GM19328 (cell line): Measurements from ENCODE around the gene ATG5.

Source experiments
- ATAC-seq: cut with Tn5 transposase; IDR thresholded peaks from one replicate; pipeline ENCODE4 v1.9.1; 2021; ENCODE audit warnings: mild to moderate bottlenecking, moderate library complexity; ENCODE audit not compliant: unreplicated experiment

The ATG5 gene

DNA sequence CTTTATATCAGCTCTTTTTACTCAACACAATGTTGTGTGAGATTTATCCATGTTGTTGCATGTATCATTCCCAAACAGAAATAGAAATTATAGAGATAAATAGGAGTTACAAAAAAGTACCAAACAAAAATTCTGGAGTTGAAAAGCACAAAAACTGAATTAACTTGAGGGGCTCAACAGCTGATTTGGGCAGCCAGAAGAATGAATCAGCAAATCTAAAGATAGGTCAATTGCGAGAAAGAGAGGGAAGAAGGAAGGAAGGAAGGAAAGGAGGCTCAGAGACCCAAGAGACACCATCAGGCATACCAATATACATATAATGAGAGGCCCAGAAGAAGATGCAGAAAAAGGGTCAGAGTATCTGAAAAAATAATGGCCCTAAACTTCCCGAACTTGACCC is 98.9 kb downstream of the ATG5 start:
- ATAC-seq: no peak

DNA sequence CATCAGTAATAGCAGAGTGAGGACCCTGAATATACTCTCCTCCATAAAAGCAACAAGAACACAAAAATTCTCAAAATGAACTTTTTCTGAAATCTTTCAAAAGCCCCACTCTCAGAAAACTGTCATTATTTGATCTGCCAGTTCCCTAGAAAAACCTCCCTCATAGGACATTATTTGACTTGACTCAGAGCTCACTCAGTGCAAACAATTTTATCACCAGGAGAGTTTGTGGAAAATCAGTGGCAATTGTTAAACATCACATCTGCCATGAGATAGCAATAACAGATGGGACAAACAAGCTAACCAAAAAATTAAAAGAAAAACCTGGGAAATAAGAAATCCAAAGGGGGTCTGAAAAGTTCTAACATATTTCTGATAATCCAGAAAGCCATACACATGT is 100.0 kb downstream of the ATG5 start:
- no peak for ATAC-seq

DNA sequence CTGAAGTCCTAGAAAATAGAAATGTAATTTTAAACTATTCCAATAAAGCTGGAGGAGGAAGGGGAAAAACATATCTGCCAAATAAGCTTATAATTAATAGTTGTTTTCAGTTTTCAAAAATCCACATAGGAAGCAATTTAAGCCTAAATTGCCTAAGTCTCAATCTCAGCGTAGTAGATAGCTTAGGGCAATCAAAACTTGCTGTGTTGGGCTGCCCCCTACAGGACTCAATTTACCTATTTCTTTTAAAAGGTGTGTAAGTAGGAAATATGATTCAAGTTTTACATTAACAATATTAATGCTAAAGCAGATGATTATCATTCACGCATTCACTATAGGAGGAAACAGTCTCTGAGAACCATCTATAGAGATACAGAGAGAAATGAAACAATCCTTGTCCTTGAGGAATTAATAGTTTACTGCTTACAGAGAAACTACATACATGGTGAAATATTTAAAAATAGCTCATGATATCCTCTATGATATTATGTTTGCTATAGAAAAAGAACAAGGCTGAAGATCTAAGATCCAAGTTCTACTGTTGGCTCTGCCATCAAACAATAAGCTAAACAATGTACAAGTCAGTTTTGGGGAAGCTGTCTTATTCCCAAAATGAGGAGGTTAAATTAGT is 102.1 kb downstream of the ATG5 start:
- ATAC-seq: peak; percentile 60

DNA sequence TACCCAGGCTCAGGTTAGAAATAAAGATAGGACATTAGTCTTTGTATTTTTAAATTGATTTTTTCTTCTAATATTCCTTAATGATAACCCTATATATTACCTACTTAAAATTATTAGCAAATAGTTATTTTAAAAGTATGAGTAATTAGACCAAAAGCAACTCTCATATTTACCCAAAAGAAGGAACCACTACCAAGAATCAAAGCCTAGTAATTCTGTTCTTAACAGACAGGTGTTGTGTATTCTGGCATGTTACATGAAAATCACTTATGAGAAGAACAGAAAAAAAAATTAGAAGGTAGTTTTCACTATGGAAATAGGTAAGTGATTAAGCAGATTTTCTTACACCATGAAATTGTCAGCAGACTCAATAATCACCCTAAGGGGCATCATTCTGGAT is 105.1 kb downstream of the ATG5 start:
- ATAC-seq: no peak

DNA sequence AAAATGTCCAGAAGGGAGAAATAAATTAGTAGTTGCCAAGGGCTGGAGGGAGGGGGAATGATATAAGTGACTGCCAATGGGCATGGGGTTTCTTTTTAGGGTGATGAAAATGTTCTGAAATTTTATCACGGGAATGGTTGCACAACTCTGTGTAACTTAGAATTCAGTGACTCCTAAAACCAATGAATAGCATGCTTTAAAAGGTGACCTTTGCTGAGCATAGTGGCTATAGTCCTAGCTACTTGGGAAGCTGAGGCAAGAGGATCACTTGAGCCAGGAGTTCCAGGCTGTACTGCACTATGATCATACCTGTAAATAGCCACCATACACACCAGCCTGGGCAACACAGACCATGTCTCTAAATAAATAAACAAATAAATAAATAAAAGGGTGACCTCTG is 109.0 kb downstream of the ATG5 start:
- no peak for ATAC-seq

DNA sequence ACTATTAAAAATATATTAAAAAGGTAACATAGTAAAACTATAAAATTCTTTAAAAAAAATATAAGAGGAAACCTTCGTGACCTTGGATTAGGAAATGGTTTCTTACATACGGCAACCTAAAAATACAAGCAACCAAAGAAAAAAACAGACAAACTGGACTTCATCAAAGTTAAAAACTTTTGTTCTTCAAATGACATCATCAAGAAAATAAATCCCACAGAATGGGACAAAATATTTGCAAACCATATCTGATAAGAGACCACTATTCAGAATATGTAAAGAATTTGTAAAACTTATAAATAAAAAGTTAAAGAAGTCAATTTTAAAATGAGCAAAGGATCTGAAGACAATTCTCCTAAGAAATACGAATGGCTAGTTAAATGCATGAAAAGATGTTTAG is 110.0 kb downstream of the ATG5 start:
- no peak for ATAC-seq

DNA sequence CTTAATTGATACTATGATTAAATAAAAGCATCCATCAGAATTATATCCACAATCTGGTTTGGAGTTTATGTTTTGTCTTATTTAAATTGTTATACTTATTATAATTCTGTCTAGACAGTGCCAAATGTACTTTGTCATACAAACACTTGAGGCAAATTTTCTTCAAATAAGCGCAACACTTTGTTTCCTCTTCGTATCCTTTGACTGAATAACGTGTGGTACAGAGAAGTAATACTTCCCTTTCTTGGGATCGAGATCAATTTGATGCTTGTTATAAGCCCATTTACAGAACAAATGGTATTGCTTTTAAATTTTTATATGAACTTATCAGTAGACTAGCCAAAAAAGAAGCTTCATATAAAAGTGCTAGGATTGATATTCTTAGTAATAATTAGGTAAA is 111.0 kb downstream of the ATG5 start:
- ATAC-seq: no peak

DNA sequence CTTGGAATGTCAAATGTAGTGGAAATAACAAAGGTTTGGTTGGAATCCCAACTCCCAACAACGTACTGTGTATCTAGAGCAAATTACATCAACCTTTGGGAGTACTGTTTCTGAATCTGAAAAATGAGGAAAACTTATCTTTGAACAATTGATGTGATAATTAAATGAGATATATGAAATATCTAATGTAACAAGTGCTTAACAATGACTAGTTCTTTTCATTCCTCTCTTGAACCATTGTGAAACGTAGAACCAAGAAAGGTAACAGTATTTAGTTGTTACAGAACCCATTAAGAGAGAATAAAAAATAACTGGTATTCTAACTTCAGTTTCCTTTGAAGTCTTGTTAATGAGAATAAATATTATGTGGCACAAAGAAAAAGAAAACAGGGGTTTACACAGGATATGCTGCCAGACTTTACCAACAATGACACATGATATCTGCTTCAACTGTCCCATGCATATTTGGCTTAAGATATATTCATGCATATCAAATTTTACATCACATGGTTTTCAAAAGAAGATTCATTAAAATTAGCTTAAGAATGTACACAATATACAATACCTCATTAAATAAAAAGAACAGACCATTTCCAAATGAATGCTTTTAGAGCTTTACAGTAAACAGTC is 111.8 kb downstream of the ATG5 start:
- ATAC-seq: no peak

DNA sequence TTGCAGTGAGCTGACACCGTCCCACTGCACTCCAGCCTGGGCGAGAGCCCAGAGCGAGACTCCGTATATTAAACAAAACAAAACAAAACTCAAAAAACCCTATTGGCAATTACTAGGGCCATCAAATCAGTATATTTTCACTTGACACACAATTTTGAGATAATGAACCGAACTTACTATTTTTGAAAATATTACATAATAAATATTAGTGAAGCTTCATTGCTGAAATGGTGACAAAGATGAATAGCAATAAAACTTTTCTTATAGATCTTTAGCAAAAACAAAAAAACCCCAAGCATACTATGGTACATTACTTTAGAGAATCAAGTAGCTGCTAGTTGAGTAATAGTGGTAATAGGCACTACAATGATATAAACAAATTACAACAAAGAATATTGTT is 113.0 kb downstream of the ATG5 start:
- ATAC-seq: no peak

DNA sequence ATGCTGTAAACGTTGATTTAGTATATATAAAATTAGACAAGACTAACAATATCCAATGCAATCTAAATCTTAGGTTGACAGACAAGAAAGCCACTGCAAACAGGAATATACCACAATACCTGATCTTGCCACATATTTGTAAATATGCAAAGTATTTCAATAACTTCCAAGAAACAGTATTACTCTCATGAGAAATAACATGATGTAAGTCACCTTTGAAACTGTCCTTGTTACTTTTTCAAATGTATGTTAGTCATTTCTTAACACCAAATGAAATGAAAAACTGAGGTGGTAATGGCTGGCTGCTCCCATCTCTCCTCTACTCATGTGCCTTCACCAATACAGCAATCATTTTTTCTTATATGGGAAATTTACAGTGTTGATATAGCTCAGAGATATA is 118.7 kb downstream of the ATG5 start:
- no peak for ATAC-seq

DNA sequence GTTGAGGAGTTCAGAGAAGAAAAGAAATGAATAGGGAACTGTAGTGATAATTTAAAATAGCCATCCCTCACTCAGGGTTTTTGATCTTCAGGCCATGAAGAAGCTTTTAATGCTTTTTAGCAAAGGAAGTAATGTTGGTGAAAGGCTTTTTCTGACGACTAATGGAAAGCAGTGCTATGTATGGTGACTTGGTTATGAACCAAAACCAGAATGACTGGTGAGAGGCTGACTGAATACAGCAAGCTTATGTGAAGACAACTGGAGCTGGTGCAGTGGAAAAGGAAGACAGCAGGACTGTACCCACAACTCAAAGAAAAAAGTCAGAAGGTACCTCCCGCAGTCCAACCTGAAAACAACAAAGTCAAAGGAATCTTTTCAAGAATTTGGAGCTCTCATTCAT is 120.6 kb downstream of the ATG5 start:
- ATAC-seq: no peak

DNA sequence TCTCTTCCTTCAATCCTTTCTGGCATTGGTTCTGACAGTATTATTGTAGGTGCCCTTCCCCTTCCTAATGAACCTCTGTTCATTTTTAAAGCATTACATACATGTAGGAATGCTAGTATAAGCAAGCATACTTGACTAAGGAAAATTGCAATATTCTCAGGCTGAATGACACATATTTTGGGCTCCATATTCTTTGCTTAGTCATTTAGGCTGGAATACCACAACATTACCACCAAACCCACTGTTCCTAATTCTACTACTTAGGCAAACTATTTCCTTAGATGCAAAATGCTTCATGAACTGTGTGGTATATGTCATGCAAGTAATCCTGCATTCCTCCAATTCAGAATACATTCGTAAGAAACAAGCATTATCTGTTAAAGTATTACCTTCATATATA is 125.6 kb downstream of the ATG5 start:
- ATAC-seq: no peak

DNA sequence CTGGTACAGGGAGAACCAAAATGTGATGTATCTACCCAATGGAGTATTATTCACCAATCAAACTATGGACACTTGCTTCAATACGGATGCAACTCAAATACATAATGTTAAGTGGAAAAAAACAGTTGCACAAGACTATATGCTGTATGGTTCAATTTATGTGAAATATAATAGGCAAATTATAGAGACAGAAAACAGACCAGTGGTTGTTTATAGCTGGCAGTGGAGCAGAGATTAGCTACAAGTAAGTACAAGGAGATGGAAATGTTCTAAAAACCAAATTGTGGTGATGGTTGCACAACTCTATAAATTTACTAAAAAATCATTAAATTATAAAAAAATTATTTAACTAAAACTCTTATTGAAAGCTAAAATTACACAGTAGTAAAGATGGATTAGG is 126.2 kb downstream of the ATG5 start:
- no peak for ATAC-seq

DNA sequence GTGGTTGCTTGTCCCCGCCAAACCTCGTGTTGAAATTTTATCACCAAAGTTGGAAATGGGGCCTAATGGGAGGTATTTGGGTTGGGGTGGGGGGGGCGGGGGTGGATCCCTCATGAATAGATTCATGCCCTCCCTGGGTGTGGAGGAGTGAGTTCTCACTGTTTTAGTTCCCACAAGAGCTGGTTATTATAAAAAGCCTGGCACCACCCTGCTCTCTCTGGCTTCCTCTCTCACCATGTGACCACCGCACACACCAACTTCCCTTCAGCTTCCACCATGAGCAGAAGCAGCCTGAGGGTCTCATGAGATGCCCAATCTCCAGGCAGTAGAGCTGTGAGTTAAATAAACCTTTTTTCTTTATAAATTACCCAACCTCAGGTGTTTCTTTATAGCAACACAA is 128.1 kb downstream of the ATG5 start:
- no peak for ATAC-seq

DNA sequence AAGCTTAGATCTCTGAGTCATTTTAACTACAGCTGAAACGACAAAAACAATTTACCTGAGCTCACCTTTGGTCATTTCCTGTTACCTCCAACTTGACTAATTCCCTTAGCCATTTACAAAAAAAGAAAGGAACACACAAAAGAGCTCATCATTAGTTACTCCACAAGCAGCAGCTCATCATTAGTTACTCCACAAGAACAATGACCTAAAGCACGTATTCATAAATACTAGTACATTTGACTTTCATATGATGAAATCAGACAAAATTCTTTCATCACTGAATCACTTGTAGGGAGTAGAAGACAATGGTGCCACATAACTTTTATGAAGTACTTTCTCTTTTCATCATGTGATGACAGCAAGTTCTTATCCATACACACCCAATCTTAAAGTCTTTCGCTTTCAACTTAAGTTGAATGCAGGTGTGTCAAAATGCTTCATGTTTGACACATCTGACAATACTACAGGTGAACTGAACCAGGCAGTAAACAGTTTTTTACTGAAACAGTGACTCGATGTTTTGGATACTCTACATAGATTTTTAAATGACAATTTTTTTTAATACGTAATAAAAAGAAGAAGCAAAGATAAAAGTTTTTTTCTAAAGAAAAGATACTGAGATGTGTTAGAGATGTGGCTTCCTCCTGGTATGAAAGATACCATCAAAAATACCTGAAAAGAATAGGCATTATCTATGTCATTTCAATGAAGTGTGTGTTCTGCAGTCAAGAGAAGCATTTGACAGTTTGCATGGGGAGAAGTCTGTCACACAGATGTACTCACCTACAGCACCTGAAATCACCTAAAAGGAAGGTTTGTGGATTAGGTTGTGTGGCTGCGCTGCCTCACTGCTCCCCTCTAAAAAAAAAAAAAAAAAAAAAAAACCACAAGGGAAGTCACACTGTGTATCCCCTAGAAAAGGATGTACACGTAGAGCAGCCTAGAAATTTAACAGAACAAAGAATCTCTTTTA is 130.3 kb downstream of the ATG5 start:
- no peak for ATAC-seq

DNA sequence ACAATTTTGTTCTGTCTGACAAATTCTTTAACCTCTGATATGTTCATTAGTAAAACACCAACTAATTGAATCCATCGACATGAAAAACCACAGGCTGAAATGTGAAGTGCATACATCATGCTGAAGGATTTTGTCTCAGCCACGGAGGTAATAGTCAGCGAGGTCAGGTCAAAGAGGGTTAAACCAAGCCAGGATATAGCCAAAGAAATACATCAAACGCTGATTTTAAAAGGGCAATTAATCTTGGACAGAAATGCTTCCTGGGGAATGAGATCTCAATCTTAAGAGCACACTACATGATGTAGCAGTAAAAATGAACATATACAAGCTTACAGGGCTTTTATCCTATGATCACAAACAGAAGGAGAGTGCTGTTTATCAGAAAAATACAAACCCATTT is 132.7 kb downstream of the ATG5 start:
- no peak for ATAC-seq

DNA sequence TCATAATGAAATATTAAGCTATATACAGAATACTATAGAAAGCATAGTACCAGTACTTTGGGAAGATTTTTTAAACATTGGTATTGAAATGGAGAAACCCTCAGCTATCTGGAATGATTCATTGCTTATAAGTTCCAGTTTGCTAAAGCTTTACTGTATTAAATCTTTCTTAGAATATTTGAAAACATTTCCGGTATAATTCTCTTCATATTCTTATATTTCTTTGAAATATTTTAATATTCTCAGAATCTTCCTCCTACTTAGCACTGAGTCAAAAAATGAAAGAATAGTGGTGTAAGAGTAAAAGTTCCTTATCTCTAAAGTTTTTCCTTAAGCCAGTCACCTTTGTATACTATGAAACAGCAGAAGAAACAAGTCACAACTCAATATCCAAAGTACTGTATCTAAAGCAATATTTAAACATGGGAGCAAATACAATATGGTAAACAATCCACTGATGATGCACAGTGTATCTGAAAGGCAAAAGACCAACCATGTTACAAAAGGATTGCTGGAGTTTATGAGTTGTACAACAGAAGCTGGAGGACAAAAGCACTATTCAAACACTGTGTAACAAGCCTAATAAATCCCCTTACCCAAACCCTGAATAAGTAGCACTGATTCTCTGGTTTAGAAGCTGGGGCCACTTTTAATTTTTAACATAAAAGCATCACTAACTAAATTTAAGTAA is 137.3 kb downstream of the ATG5 start:
- ATAC-seq: no peak

DNA sequence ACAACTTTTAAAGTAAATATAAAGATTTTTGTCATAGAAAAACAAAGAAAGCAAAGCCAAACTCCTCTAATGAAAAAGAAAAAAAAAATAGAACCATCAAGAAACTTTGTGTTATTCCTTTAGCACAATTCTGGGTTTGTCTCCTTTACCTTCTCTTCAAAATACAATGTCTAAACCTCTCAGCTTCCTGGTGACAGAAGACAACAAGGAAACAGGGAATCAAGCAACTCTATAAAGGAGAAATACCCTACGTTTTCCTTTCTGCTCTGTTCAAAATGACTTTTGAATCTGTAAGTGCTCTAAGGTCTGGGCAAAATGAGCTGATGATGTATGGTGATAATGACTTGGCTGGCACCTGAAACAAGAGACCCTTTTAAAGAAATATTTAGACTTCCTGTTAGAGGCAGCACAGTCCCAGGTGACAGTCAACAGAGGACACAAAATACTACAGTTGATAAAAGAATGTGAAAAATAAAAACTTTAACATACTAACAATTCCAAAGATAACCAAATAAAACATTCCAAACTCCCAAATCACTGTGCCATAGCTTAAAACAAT is 138.1 kb downstream of the ATG5 start:
- no peak for ATAC-seq

DNA sequence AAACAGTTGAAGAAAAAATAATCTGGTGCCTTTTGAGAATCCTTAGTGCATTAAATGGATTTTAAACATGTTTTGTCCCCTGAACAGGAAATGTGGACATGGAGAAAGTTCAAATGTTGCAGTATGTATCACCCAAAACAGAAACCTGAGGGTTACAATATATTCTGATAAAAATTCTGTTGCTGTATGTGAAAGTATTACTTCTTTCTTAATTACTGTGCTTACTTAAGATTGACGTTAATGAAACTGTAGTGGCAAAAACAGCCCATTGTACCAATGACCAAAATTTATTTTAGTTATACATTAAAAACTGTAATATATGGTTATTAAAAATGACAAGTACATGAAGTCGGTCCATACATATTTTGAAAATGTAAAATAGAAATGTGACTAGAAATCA is 138.8 kb downstream of the ATG5 start:
- ATAC-seq: no peak

DNA sequence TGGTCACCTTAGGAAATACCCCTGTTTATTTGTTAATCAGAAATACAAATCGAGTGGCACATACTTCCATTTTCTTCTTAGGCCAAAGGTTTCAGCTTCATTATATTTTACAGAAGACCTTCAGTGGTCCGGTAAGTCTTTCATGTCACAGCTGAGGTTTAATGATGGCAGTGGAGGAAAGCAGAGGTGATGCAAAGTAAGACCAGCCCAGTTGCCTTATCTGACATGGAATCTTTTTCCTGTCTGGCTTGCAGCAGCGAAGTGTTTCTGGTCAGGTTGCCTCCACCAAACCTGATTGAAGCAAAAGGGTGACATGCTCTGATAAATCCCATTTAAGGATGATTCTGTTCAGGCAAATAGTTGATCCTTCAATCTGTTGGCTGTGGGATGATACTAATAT is 139.4 kb downstream of the ATG5 start:
- ATAC-seq: no peak

DNA sequence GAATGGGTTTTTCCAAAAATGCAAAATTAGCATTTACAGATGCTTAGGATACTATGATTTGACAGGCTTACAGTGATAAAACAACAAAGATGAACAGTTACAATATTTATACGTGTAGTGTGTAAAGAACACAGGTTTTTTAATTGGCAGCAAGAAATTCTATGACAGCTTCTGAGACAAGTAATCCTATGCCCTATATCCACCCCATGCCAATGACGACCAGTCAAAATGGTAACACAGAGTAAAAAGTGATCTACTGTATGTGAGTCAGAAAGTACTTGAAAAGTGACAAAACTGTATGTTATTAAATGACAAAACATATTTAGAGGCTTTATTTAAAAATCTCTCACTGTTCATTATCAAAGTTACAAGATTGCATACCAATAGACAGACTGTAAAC is 139.9 kb downstream of the ATG5 start:
- ATAC-seq: no peak
